ENCODE data around the gene LATS2.

The LATS2 gene

DNA sequence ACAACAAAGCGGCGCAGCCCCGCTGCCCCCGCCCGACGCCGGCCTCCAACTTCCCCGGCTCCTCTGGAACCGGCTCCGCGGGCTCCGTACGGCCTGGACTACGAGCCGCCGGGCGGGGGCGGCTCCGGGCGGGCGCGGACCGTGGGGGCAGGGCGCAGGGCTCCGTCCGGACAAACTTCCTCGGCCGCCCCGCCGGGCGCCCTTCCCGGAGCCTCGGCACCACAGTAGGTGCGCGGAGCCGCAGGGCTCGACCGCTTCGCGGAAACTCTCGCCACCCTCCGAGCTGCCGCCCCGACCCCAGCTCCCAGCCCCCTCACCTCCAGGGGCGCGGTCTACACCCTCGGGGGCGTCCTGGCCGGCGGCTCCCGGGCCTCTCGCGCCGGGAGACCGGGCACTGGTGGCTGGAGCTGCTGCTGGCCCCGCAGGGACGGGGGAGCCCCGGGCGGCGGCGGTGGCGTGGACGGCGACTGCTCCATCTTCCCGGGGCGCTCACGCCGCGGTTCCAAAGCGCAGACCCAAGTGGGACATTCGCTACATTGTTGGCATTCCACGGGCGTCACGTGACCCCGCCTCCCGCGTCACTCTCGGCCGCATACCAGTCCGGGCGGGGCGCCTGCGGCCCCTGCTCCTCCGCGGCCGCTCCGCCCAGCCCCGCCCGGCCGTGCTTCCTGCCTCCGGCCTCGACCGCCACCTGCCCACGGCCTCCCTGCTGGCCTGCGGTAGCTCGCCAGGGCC is at the start of gene LATS2:
LATS2 (minus strand) TSS at position 558 of the 735 bp plus-strand sequence. CDS start 15,560 bp downstream, outside the sequence.
- in situ Hi-C loops (cut with MboI; ENCODE audit: low sequenced_read_pairs) = no loop called here

DNA sequence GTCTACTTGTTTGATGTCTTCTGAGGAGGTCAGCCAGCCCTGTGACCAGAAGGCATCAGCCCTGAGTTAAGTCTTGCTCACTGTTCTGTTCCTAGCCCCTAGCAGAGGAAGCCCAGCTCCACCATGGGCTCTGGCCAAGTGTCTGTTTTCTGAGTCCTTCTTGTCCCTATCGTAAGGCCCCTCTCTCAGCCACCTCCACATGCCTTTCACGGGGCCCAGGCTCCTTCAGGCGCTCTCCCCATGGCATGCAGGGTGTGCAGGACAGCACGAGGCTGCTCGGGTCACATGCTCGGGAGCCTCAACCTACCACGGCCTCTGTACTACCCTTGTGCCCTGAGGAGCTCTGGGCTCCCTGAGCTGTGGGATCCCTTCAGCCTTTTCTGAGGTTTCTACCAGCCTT is 47.8 kb upstream of the LATS2 start:
- in situ Hi-C loops (cut with MboI; ENCODE audit: low sequenced_read_pairs) = no loop called here

DNA sequence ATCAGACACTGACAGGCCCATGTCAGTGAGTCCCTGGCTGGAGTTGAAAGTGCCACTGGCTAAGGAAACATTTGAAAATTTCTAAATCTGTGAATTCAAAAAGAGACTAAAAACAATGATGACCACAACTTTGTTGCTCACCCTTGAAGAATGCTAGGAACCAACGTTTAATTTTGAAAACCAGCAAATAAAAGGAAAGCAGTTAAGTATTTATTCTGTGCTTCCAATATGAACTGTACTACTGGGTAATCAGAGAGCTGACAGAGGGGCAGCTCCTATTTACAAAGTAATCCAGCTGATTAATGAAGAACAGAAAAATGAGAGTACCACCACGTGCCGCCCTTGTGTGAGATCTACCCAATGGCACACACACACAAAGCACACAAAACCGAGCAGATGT is 44.7 kb upstream of the LATS2 start:
- in situ Hi-C loops (cut with MboI; ENCODE audit: low sequenced_read_pairs) = no loop called here

- in situ Hi-C loops (cut with MboI; ENCODE audit: low sequenced_read_pairs) = no loop called here
Measured at GRCh38 chr13:21104199-21105019, 43.0 kb upstream of the LATS2 start.

- in situ Hi-C loops (cut with MboI; ENCODE audit: low sequenced_read_pairs) = no loop called here
Measured at GRCh38 chr13:21101865-21102576, 40.6 kb upstream of the LATS2 start.

- in situ Hi-C loops (cut with MboI; ENCODE audit: low sequenced_read_pairs) = no loop called here
Measured at GRCh38 chr13:21100994-21101757, 39.8 kb upstream of the LATS2 start.

DNA sequence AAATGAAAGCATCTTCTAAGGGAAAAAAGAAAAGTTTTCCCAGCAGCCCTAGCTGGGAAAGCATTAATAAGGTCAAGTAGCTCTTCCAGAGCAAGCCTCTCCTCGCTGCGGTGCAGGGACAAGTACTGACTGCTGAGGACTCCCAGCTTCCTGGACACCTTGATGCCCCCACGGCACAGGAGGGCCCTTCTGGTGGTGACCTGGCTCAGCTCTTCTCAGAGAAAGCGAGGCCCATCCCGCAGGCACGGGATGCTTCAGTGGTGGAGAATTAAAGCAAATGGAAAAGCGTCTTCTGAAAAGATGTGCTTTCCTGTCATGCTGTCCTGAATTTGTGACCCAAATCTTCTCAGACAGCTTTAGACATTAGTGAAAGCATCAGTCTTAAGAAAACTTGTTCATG is 38.8 kb upstream of the LATS2 start:
- in situ Hi-C loops (cut with MboI; ENCODE audit: low sequenced_read_pairs) = no loop called here

GRCh38 chr13:21095311-21095710 is 33.9 kb upstream of the LATS2 start:
- in situ Hi-C loops (cut with MboI; ENCODE audit: low sequenced_read_pairs) = no loop called here

- in situ Hi-C loops (cut with MboI; ENCODE audit: low sequenced_read_pairs) = no loop called here
Measured at GRCh38 chr13:21089830-21090229, 28.4 kb upstream of the LATS2 start.

- in situ Hi-C loops (cut with MboI; ENCODE audit: low sequenced_read_pairs) = no loop called here
Measured at GRCh38 chr13:21088534-21088933, 27.1 kb upstream of the LATS2 start.

- in situ Hi-C loops (cut with MboI; ENCODE audit: low sequenced_read_pairs) = no loop called here
Measured at GRCh38 chr13:21086929-21087328, 25.5 kb upstream of the LATS2 start.

GRCh38 chr13:21081926-21082325 is 20.5 kb upstream of the LATS2 start:
- in situ Hi-C loops (cut with MboI; ENCODE audit: low sequenced_read_pairs) = no loop called here

- in situ Hi-C loops (cut with MboI; ENCODE audit: low sequenced_read_pairs) = no loop called here
Measured at GRCh38 chr13:21080593-21080891, 19.2 kb upstream of the LATS2 start.

GRCh38 chr13:21079761-21080592 is 18.6 kb upstream of the LATS2 start:
- in situ Hi-C loops (cut with MboI; ENCODE audit: low sequenced_read_pairs) = no loop called here

DNA sequence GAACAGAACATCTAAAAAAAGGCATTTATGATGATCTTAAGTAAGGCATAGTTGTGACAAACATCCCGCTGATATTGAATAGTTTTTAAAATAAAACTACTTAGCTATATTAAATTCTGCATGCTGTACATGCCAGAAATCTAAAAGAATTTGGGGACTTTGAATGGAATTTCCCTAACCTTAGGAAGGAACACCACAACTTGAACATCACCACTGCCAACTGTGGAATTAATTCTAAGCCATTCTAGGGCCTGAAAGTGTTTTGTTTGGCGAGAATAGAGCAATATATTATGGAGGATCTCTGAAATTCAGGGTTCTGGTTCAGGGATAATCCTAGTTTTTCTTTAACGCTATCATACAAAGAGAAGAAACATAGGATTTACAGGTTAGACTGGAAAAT is 17.8 kb upstream of the LATS2 start:
- in situ Hi-C loops (cut with MboI; ENCODE audit: low sequenced_read_pairs) = no loop called here

DNA sequence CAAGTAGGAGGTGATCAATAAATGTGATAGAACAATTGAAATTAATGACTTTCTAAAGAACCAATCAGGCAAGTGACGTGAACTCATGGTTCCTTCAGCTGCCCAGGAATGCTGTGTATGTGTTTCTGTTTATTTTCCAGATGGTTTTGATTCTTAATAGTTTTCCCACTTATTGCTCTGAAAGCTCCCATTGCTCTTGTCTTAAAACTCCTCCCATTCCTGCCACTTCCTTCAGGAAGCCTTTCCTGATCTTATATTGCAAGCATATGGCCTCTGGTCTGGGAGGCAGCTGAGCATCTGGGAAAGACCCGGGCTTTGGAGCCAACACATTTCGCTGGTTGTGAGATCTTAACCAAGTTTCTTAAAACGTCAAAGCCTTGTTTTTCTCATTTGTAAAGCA is 17.1 kb upstream of the LATS2 start:
- in situ Hi-C loops (cut with MboI; ENCODE audit: low sequenced_read_pairs) = no loop called here

DNA sequence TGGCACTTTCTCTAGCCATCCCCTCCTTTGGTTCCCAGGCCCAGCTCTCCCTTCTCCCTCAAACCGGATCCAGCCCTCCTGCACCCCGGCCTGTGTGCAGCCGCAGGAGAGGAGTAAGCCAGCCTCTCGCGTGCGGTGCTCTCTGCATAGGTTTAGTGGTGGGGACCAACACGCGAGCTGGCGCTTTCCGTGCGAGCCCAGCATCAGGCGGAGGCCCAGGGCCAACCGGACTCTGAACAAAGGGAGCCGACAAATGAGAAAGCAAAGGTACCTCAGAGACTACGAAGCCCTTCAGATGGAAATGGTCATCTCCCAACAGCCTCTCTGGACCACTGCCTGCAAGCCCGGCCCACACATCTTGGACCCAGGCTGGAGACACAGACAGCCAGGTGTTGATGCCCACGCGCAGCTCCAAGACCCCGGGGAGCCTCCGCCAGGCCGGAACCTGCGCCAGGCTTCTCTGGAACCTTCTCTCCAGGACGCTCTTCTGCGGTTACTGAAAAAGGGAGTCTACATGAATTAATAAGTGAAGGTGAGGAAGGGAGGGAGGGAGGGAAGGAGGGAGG is 16.5 kb upstream of the LATS2 start:
- in situ Hi-C loops (cut with MboI; ENCODE audit: low sequenced_read_pairs) = no loop called here

GRCh38 chr13:21077076-21077787 is 15.8 kb upstream of the LATS2 start:
- in situ Hi-C loops (cut with MboI; ENCODE audit: low sequenced_read_pairs) = no loop called here

- in situ Hi-C loops (cut with MboI; ENCODE audit: low sequenced_read_pairs) = no loop called here
Measured at GRCh38 chr13:21076253-21076652, 14.9 kb upstream of the LATS2 start.

All from HL-60/S4 treated with retinoic acid at 250 ng/mL for 4 days and 3 days (cell line).